GM19023 (cell line): ENCODE results near the gene PRAMEF1.
"Not testable (repeated sequence)": the region's sequence is repeated elsewhere in the genome, so short reads cannot be mapped to it uniquely, and the experiment has no call there.

Experiments used
- ATAC-seq: cut with Tn5 transposase; IDR thresholded peaks from one replicate; pipeline ENCODE4 v1.9.1; 2021; ENCODE audit warnings: mild to moderate bottlenecking, moderate library complexity; ENCODE audit not compliant: unreplicated experiment

The PRAMEF1 gene

GRCh38 chr1:12791097-12791496 lies at the start of gene PRAMEF1:
PRAMEF1 (plus strand) TSS chr1:12791397; CDS start chr1:12793228, 1,831 bp downstream.
- ATAC-seq = not testable (repeated sequence)

GRCh38 chr1:12741946-12742345 lies 49.3 kb upstream of the PRAMEF1 start:
- no peak for ATAC-seq

- ATAC-seq = no peak
These were observed 45.8 kb upstream of the PRAMEF1 start for GRCh38 chr1:12745126-12745991.

GRCh38 chr1:12745992-12746323 lies 45.2 kb upstream of the PRAMEF1 start, which contains the start of gene CFAP107:
CFAP107 (plus strand) TSS chr1:12746200; CDS start chr1:12746431, 231 bp downstream.
- no peak for ATAC-seq

- no peak for ATAC-seq
These were observed 42.3 kb upstream of the PRAMEF1 start for GRCh38 chr1:12748778-12749355.

GRCh38 chr1:12754738-12755137 lies 36.5 kb upstream of the PRAMEF1 start:
- ATAC-seq = no peak

- no peak for ATAC-seq
These were observed 34.9 kb upstream of the PRAMEF1 start for GRCh38 chr1:12756273-12756672.

GRCh38 chr1:12756768-12757413 lies 34.3 kb upstream of the PRAMEF1 start:
- ATAC-seq = no peak

- ATAC-seq = no peak
These were observed 33.4 kb upstream of the PRAMEF1 start for GRCh38 chr1:12757836-12758235.

- ATAC-seq = no peak
These were observed 30.9 kb upstream of the PRAMEF1 start for GRCh38 chr1:12760256-12760795.

- no peak for ATAC-seq
These were observed 29.4 kb upstream of the PRAMEF1 start for GRCh38 chr1:12761781-12762180.

- no peak for ATAC-seq
These were observed 28.4 kb upstream of the PRAMEF1 start for GRCh38 chr1:12762766-12763165.

- no peak for ATAC-seq
These were observed 27.7 kb upstream of the PRAMEF1 start for GRCh38 chr1:12763479-12763878.

GRCh38 chr1:12764016-12764415 lies 27.2 kb upstream of the PRAMEF1 start:
- ATAC-seq = no peak

- ATAC-seq = no peak
These were observed 22.2 kb upstream of the PRAMEF1 start for GRCh38 chr1:12769031-12769430.

- no peak for ATAC-seq
These were observed 21.2 kb upstream of the PRAMEF1 start for GRCh38 chr1:12769976-12770505.

GRCh38 chr1:12770620-12771019 lies 20.6 kb upstream of the PRAMEF1 start:
- no peak for ATAC-seq

GRCh38 chr1:12771186-12771585 lies 20.0 kb upstream of the PRAMEF1 start:
- ATAC-seq = no peak

GRCh38 chr1:12772520-12772919 lies 18.7 kb upstream of the PRAMEF1 start:
- no peak for ATAC-seq

GRCh38 chr1:12773438-12773837 lies 17.8 kb upstream of the PRAMEF1 start, which contains the start of gene PRAMEF12:
PRAMEF12 (plus strand) TSS chr1:12773738; CDS start chr1:12774868, 1,130 bp downstream.
- no peak for ATAC-seq

GRCh38 chr1:12774801-12775345 lies 16.3 kb upstream of the PRAMEF1 start:
- no peak for ATAC-seq
